ENCODE results near the gene PROX2.

The PROX2 gene

GRCh38 chr14:74843653-74844052 lies 32.3 kb downstream of the PROX2 start:
- no peak for DNase-seq (ENCODE audit: low read depth)

GRCh38 chr14:74841230-74842207 lies 34.4 kb downstream of the PROX2 start:
- DNase-seq (ENCODE audit: low read depth) = no peak

- DNase-seq (ENCODE audit: low read depth) = no peak
Measured at GRCh38 chr14:74840603-74841030, 35.3 kb downstream of the PROX2 start.

- no peak for DNase-seq (ENCODE audit: low read depth)
Measured at GRCh38 chr14:74838166-74838565, 37.8 kb downstream of the PROX2 start.

- DNase-seq (ENCODE audit: low read depth) = no peak
Measured at GRCh38 chr14:74836251-74836960, 39.5 kb downstream of the PROX2 start.

GRCh38 chr14:74835645-74836250 lies 40.2 kb downstream of the PROX2 start:
- no peak for DNase-seq (ENCODE audit: low read depth)

- DNase-seq (ENCODE audit: low read depth) = no peak
Measured at GRCh38 chr14:74834692-74835392, 41.1 kb downstream of the PROX2 start.

GRCh38 chr14:74832849-74833248 lies 43.1 kb downstream of the PROX2 start:
- DNase-seq (ENCODE audit: low read depth) = no peak

- DNase-seq (ENCODE audit: low read depth) = no peak
Measured at GRCh38 chr14:74829251-74829650, 46.7 kb downstream of the PROX2 start.

- no peak for DNase-seq (ENCODE audit: low read depth)
Measured at GRCh38 chr14:74826574-74826973, 49.4 kb downstream of the PROX2 start.
